ENCODE data around the gene SLFNL1. TPM values are rescaled to one million over a fixed set of nuclear protein-coding genes. Genes with fewer than 3 reads are reported as not detected.

SLFNL1 gene
- total RNA-seq, 1 experiment from 2014 or later: not detected

GRCh38 chr1:41003640-41004220 lies 17.8 kb downstream of the SLFNL1 start (continued):
- TF ChIP-seq MLX (CRISPR knock-in tag; IDR thresholded peaks at IDR 0.05) (no peak), USF1 (CRISPR knock-in tag; IDR thresholded peaks at IDR 0.05) (no peak), SP1 (CRISPR knock-in tag; conservative IDR thresholded peaks at IDR 0.05) (no peak), CBFB (CRISPR knock-in tag; IDR thresholded peaks at IDR 0.05; ENCODE audit: low read depth) (no peak), SMAD4 (CRISPR knock-in tag; IDR thresholded peaks at IDR 0.05) (no peak), ZNF532 (CRISPR knock-in tag; IDR thresholded peaks at IDR 0.05; ENCODE audit: borderline replicate concordance) (no peak), ZNF423 (CRISPR knock-in tag; IDR thresholded peaks at IDR 0.05) (no peak), KAT7 (CRISPR knock-in tag; IDR thresholded peaks at IDR 0.05; ENCODE audit: borderline replicate concordance) (no peak)

- H3K36me3 Mint-ChIP-seq: peaks cover 86% of the 10 kb centered on the region
- DNase-seq (ENCODE audit: low spot score): no peak
- no peak overlapping the region for H3K4me3 Mint-ChIP-seq
- no peaks in the 10 kb centered on the region for H3K9me3 Mint-ChIP-seq
- no peak for ATAC-seq
- ChIA-PET CTCF (interaction anchor here (0.8 to 1.9 kb wide), 4 partner anchors 16 to 51 kb away, joined by 3 to 8 read pairs (median 4); partner anchors contain the start of gene SLFNL1), POLR2A (no interaction called here)
- no peaks in the 10 kb centered on the region for H3K4me1 Mint-ChIP-seq
- no peak overlapping the region for H3K27ac Mint-ChIP-seq
- H3K27me3 Mint-ChIP-seq (ENCODE audit: low read depth): no peaks in the 10 kb centered on the region
- no peak for TF ChIP-seq CDX4 (CRISPR knock-in tag; IDR thresholded peaks at IDR 0.05; ENCODE audit: borderline replicate concordance)
- no peak for TF ChIP-seq ATF2 (CRISPR knock-in tag; IDR thresholded peaks at IDR 0.05; ENCODE audit: borderline replicate concordance, low read depth)
- TF ChIP-seq NR3C1 (CRISPR knock-in tag; conservative IDR thresholded peaks at IDR 0.05; ENCODE audit: low read depth): no peak
- no peak for TF ChIP-seq ELF4 (CRISPR knock-in tag; IDR thresholded peaks at IDR 0.05; ENCODE audit: low read depth)
- no peak for TF ChIP-seq HMGXB4 (CRISPR knock-in tag; IDR thresholded peaks at IDR 0.05)
Observed at GRCh38 chr1:41003127-41003639, 18.3 kb downstream of the SLFNL1 start.

Data from WTC11 (cell line).